OCI-LY3 (cell line): Measurements from ENCODE around the gene SKIL.

Source experiments
- H2AFZ ChIP-seq: fragments of 200-600, 300-600 bp; shearing (Covaris generic); 2 replicates; pipeline ENCODE4 v1.6.0; 2014; ENCODE audit warnings: antibody characterized with exemption, low read depth, low read length
- H3K27ac ChIP-seq: fragments of 200-600, 300-600 bp; sonication (generic); 2 replicates; pipeline ENCODE4 v1.5.1; 2014; ENCODE audit warnings: mild to moderate bottlenecking, low read length, moderate library complexity, mixed read lengths
- H3K27me3 ChIP-seq: fragments of 200-600, 300-600 bp; sonication (generic); 2 replicates; pipeline ENCODE4 v1.6.1; 2014; ENCODE audit warnings: low read depth, low read length, mixed read lengths
- H3K36me3 ChIP-seq: fragments of 200-600, 300-600 bp; sonication (generic); replicated peaks from 2 replicates; pipeline ENCODE3; 2014; ENCODE audit warnings: low read depth, low read length, mixed read lengths
- H3K4me1 ChIP-seq: fragments of 300-600, 200-600 bp; sonication (generic); 2 replicates; pipeline ENCODE4 v1.6.1; 2014; ENCODE audit warnings: low read length, mixed read lengths
- H3K4me2 ChIP-seq: fragments of 200-600, 300-600 bp; sonication (generic); 2 replicates; pipeline ENCODE4 v1.6.1; 2014; ENCODE audit warnings: low read length, mixed read lengths
- H3K4me3 ChIP-seq: fragments of 300-600, 200-600 bp; sonication (generic); 2 replicates; pipeline ENCODE4 v1.5.1; 2014; ENCODE audit warnings: antibody characterized with exemption, mild to moderate bottlenecking, low read length, moderate library complexity
- H3K79me2 ChIP-seq: fragments of 300-600, 200-600 bp; shearing (Covaris generic); 2 replicates; pipeline ENCODE4 v1.6.1; 2014; ENCODE audit warnings: mild to moderate bottlenecking, low read length, mixed read lengths
- H3K9ac ChIP-seq: fragments of 300-600, 200-600 bp; shearing (Covaris generic); 2 replicates; pipeline ENCODE4 v1.6.0; 2014; ENCODE audit warnings: mild to moderate bottlenecking, low read length, moderate library complexity
- H3K9me3 ChIP-seq: fragments of 200-600, 300-600 bp; shearing (Covaris generic); 2 replicates; pipeline ENCODE4 v1.6.1; 2014; ENCODE audit warnings: low read length, mixed read lengths; ENCODE audit not compliant: insufficient read depth
- H4K20me1 ChIP-seq: fragments of 200-600, 300-600 bp; sonication (generic); 2 replicates; pipeline ENCODE4 v1.6.1; 2016; ENCODE audit warnings: low read length, mixed read lengths; ENCODE audit not compliant: insufficient read depth
- CTCF ChIP-seq: fragments of 200-600, 300-600 bp; sonication (generic); IDR thresholded peaks from 2 replicates; pipeline ENCODE4 v1.5.1; 2014; ENCODE audit warnings: antibody characterized with exemption, low read length, low read depth
- EZH2phosphoT487 ChIP-seq: fragments of 200-600 bp; shearing (Covaris generic); IDR thresholded peaks from 2 replicates; pipeline ENCODE4 v1.6.1; 2018; ENCODE audit warnings: antibody characterized with exemption, mixed run types, low read depth

Gene SKIL

GRCh38 chr3:170358042-170359010 is 811 bp downstream of the SKIL start:
- Histone ChIP-seq H2AFZ (no peak overlapping the region), H3K4me1 (peaks cover 61% of the 10 kb centered on the region), H3K27me3 (no peaks in the 10 kb centered on the region), H3K79me2 (peaks cover 64% of the 10 kb centered on the region), H3K36me3 (peaks cover 40% of the 10 kb centered on the region), H3K9me3 (no peaks in the 10 kb centered on the region), H4K20me1 (peaks cover 33% of the 10 kb centered on the region), H3K4me3 (peak overlapping the region; percentile 88), H3K9ac (peak overlapping the region; percentile 96), H3K27ac (peak overlapping the region; percentile 99), H3K4me2 (peak overlapping the region; percentile 75)
- TF ChIP-seq CTCF: peak; percentile 47
- no peak for TF ChIP-seq EZH2phosphoT487

DNA sequence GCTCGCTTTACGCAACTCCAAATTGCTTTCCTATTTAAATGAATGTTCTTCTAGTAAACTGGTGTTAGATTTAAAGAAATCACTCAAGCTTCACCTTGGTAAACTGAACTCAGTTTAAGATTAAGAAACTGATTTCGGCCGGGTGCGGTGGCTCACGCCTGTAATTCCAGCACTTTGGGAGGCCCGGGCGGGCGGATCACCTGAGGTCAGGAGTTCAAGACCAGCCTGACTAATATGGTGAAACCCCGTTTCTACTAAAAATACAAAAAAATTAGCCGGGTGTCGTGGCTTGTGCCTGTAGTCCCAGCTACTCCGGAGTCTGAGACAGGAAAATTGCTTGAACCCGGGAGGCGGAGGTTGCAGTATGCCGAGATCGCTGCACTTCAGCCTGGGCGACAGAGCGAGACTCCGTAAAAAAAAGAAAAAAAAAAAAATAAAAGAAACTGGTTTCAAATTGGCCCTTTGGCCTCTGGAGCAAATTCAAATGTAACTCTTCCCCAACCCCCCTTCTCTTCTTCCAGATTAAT is 1.7 kb downstream of the SKIL start:
- Histone ChIP-seq H4K20me1 (peaks cover 38% of the 10 kb centered on the region), H3K9ac (peak overlapping the region; percentile 96), H3K27me3 (no peaks in the 10 kb centered on the region), H3K79me2 (peaks cover 66% of the 10 kb centered on the region), H3K9me3 (no peaks in the 10 kb centered on the region), H3K4me1 (peaks cover 52% of the 10 kb centered on the region), H3K4me2 (peak overlapping the region; percentile 75), H3K27ac (peak overlapping the region; percentile 99), H2AFZ (no peak overlapping the region), H3K36me3 (peaks cover 48% of the 10 kb centered on the region), H3K4me3 (peak overlapping the region; percentile 88)
- no peak for TF ChIP-seq CTCF
- no peak for TF ChIP-seq EZH2phosphoT487

- H3K27ac ChIP-seq: no peak overlapping the region; the same call in 1 of the 2 replicates
- H3K27me3 ChIP-seq: no peaks in the 10 kb centered on the region
- peaks cover 60% of the 10 kb centered on the region for H3K36me3 ChIP-seq
- H3K9me3 ChIP-seq: no peaks in the 10 kb centered on the region
- peaks cover 52% of the 10 kb centered on the region for H3K4me1 ChIP-seq
- peak overlapping the region; percentile 75 for H3K4me2 ChIP-seq
- no peak overlapping the region for H3K9ac ChIP-seq
- TF ChIP-seq EZH2phosphoT487 (no peak), CTCF (no peak)
- H4K20me1 ChIP-seq: peaks cover 48% of the 10 kb centered on the region
- H2AFZ ChIP-seq: no peak overlapping the region
- H3K79me2 ChIP-seq: peaks cover 79% of the 10 kb centered on the region
- peak overlapping the region; percentile 88 for H3K4me3 ChIP-seq
Observed at GRCh38 chr3:170360466-170360865, 3.0 kb downstream of the SKIL start.

DNA sequence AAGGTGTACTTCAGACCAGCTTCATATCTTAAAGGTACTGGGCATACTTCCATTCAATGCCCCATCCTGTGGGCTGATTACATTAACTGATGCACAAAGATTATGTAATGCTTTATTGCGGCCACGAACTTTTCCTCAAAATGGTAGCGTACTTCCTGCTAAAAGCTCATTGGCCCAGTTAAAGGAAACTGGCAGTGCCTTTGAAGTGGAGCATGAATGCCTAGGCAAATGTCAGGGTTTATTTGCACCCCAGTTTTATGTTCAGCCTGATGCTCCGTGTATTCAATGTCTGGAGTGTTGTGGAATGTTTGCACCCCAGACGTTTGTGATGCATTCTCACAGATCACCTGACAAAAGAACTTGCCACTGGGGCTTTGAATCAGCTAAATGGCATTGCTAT is 3.4 kb downstream of the SKIL start:
- no peak overlapping the region for H3K9ac ChIP-seq
- H3K9me3 ChIP-seq: no peaks in the 10 kb centered on the region
- H3K4me1 ChIP-seq: peaks cover 48% of the 10 kb centered on the region
- peaks cover 48% of the 10 kb centered on the region for H4K20me1 ChIP-seq
- peaks cover 83% of the 10 kb centered on the region for H3K79me2 ChIP-seq
- TF ChIP-seq CTCF: no peak
- no peak for TF ChIP-seq EZH2phosphoT487
- H2AFZ ChIP-seq: no peak overlapping the region
- H3K36me3 ChIP-seq: peaks cover 62% of the 10 kb centered on the region
- H3K27ac ChIP-seq: peak overlapping the region; percentile 5
- H3K4me3 ChIP-seq: peak overlapping the region; percentile 88
- H3K27me3 ChIP-seq: no peaks in the 10 kb centered on the region
- peak overlapping the region; percentile 75 for H3K4me2 ChIP-seq
